Loucy (cell line): Measurements from ENCODE around the gene PPP2R2B.

Experiments used
- H2AFZ ChIP-seq: fragments of 200-600 bp; sonication (generic); 2 replicates; pipeline ENCODE4 v1.6.0; 2016; ENCODE audit warnings: antibody characterized with exemption, mild to moderate bottlenecking, low read length, moderate library complexity
- H3F3A ChIP-seq: fragments of 200-600 bp; 2 replicates; pipeline ENCODE4 v1.6.0; 2016; ENCODE audit warnings: antibody characterized with exemption, low read depth, mild to moderate bottlenecking
- H3K27me3 ChIP-seq: fragments of 200-600 bp; sonication (generic); 2 replicates; pipeline ENCODE4 v1.6.1; 2014; ENCODE audit warnings: low read length, mild to moderate bottlenecking; ENCODE audit not compliant: insufficient read depth, poor library complexity, severe bottlenecking
- H3K36me3 ChIP-seq: fragments of 200-600 bp; sonication (generic); 2 replicates; pipeline ENCODE4 v1.6.1; 2016; ENCODE audit warnings: low read length; ENCODE audit not compliant: insufficient read depth
- H3K4me1 ChIP-seq: fragments of 200-600 bp; sonication (generic); 2 replicates; pipeline ENCODE4 v1.5.1; 2014; ENCODE audit warnings: low read length, mild to moderate bottlenecking; ENCODE audit not compliant: insufficient read depth, poor library complexity, severe bottlenecking
- H3K4me2 ChIP-seq: fragments of 200-600 bp; sonication (generic); 2 replicates; pipeline ENCODE4 v1.6.0; 2014; ENCODE audit warnings: antibody characterized with exemption, low read length, low read depth, mild to moderate bottlenecking; ENCODE audit not compliant: poor library complexity, severe bottlenecking
- H3K4me3 ChIP-seq: fragments of 200-600 bp; sonication (generic); 2 replicates; pipeline ENCODE4 v1.5.1; 2014; ENCODE audit warnings: low read length, mild to moderate bottlenecking, mixed read lengths; ENCODE audit not compliant: poor library complexity, severe bottlenecking
- H3K79me2 ChIP-seq: fragments of 200-600 bp; sonication (generic); 2 replicates; pipeline ENCODE4 v1.6.1; 2014; ENCODE audit warnings: low read length; ENCODE audit not compliant: insufficient read depth
- H3K9ac ChIP-seq: fragments of 200-600 bp; sonication (generic); 2 replicates; pipeline ENCODE4 v1.6.0; 2014; ENCODE audit warnings: mild to moderate bottlenecking, low read depth, low read length, moderate library complexity; ENCODE audit not compliant: poor library complexity, severe bottlenecking
- H3K9me2 ChIP-seq: fragments of 200-600 bp; sonication (generic); replicated peaks from 2 replicates; pipeline ENCODE4 v1.6.1; 2016; ENCODE audit warnings: low read depth, low read length, mixed read lengths
- H3K9me3 ChIP-seq: fragments of 200-600 bp; sonication (generic); 2 replicates; pipeline ENCODE4 v1.6.1; 2014; ENCODE audit warnings: mild to moderate bottlenecking, antibody characterized with exemption, low read length, low read depth; ENCODE audit not compliant: insufficient read depth
- H4K20me1 ChIP-seq: fragments of 200-600 bp; sonication (generic); 2 replicates; pipeline ENCODE4 v1.6.0; 2014; ENCODE audit warnings: antibody characterized with exemption, low read length, mild to moderate bottlenecking; ENCODE audit not compliant: insufficient read depth, poor library complexity, severe bottlenecking
- CTCF ChIP-seq: fragments of 200-600 bp; sonication (generic); conservative IDR thresholded peaks from 2 replicates; pipeline ENCODE4 v1.5.1; 2014; ENCODE audit warnings: mild to moderate bottlenecking, antibody characterized with exemption, low read length
- EZH2phosphoT487 ChIP-seq: fragments of 200-600 bp; IDR thresholded peaks from 2 replicates; pipeline ENCODE4 v1.6.1; 2018; ENCODE audit warnings: antibody characterized with exemption, mild to moderate bottlenecking, moderate library complexity, borderline replicate concordance

The PPP2R2B gene

GRCh38 chr5:146805081-146805480 is 73.5 kb downstream of the PPP2R2B start:
- Histone ChIP-seq H3K4me1 (no peaks in the 10 kb centered on the region), H3K36me3 (no peaks in the 10 kb centered on the region), H3K9me3 (no peaks in the 10 kb centered on the region), H3K9ac (no peak overlapping the region), H3F3A (no peaks in the 10 kb centered on the region), H3K9me2 (no peaks in the 10 kb centered on the region), H2AFZ (no peak overlapping the region), H3K79me2 (no peaks in the 10 kb centered on the region), H3K4me2 (no peak overlapping the region), H3K4me3 (no peak overlapping the region), H4K20me1 (no peaks in the 10 kb centered on the region), H3K27me3 (no peaks in the 10 kb centered on the region)
- TF ChIP-seq CTCF (no peak), EZH2phosphoT487 (no peak)

GRCh38 chr5:146802945-146803522 is 75.5 kb downstream of the PPP2R2B start:
- Histone ChIP-seq H3K79me2 (no peaks in the 10 kb centered on the region), H3F3A (no peaks in the 10 kb centered on the region), H3K4me2 (no peak overlapping the region), H4K20me1 (no peaks in the 10 kb centered on the region), H3K4me1 (no peaks in the 10 kb centered on the region), H3K27me3 (no peaks in the 10 kb centered on the region), H2AFZ (no peak overlapping the region), H3K9me3 (no peaks in the 10 kb centered on the region), H3K36me3 (no peaks in the 10 kb centered on the region), H3K4me3 (no peak overlapping the region), H3K9me2 (no peaks in the 10 kb centered on the region), H3K9ac (no peak overlapping the region)
- TF ChIP-seq CTCF (no peak), EZH2phosphoT487 (no peak)

GRCh38 chr5:146799671-146800070 is 78.9 kb downstream of the PPP2R2B start:
- Histone ChIP-seq H3K4me2 (no peak overlapping the region), H3F3A (no peaks in the 10 kb centered on the region), H4K20me1 (no peaks in the 10 kb centered on the region), H3K27me3 (no peaks in the 10 kb centered on the region), H3K9me3 (no peaks in the 10 kb centered on the region), H3K79me2 (no peaks in the 10 kb centered on the region), H3K4me1 (no peaks in the 10 kb centered on the region), H3K36me3 (no peaks in the 10 kb centered on the region), H3K9me2 (no peaks in the 10 kb centered on the region), H3K4me3 (no peak overlapping the region), H3K9ac (no peak overlapping the region), H2AFZ (no peak overlapping the region)
- TF ChIP-seq CTCF (no peak), EZH2phosphoT487 (no peak)
